Measurements from ENCODE around the gene CCDC89.

The CCDC89 gene

GRCh38 chr11:85647604-85648299, 38.2 kb downstream of the CCDC89 start, which contains the start of gene TMEM126A:
Gene TMEM126A (plus strand): TSS chr11:85647967. CDS start chr11:85650256, 2,289 bp downstream.
- DNase-seq = peak; percentile 88 to 90

GRCh38 chr11:85647078-85647477, 38.9 kb downstream of the CCDC89 start:
- no peak for DNase-seq

- no peak for DNase-seq
These were observed 42.8 kb downstream of the CCDC89 start for GRCh38 chr11:85643191-85643614.

GRCh38 chr11:85634747-85635146, 51.2 kb downstream of the CCDC89 start:
- no peak for DNase-seq
